MM.1S (cell line): ENCODE measurements around the gene UBFD1.

Source experiments
- DNase-seq: peaks from one replicate; pipeline ENCODE4 v3.0.0-alpha.2; 2015
- H2AFZ ChIP-seq: fragments of 300-600 bp; sonication (generic); 2 replicates; pipeline ENCODE4 v1.6.0; 2016; ENCODE audit warnings: antibody characterized with exemption, low read length
- H3F3A ChIP-seq: fragments of 300-600 bp; sonication (generic); 2 replicates; pipeline ENCODE4 v1.6.1; 2016; ENCODE audit warnings: mild to moderate bottlenecking, antibody characterized with exemption, low read length, moderate library complexity, mixed read lengths; ENCODE audit not compliant: insufficient read depth
- H3K27ac ChIP-seq: fragments of 300-600 bp; sonication (generic); 2 replicates; pipeline ENCODE4 v1.5.1; 2016; ENCODE audit warnings: mild to moderate bottlenecking, low read length
- H3K27me3 ChIP-seq: fragments of 300-600 bp; sonication (generic); replicated peaks from 2 replicates; pipeline ENCODE4 v1.6.0; 2016; ENCODE audit warnings: low read length; ENCODE audit not compliant: insufficient read depth
- H3K36me3 ChIP-seq: fragments of 300-600 bp; sonication (generic); replicated peaks from 2 replicates; pipeline ENCODE4 v1.6.1; 2016; ENCODE audit warnings: mild to moderate bottlenecking, low read length, mixed read lengths; ENCODE audit not compliant: insufficient read depth
- H3K4me1 ChIP-seq: fragments of 300-600 bp; sonication (generic); 2 replicates; pipeline ENCODE4 v1.6.1; 2016; ENCODE audit warnings: low read length, mixed read lengths
- H3K4me2 ChIP-seq: fragments of 300-600 bp; sonication (generic); 2 replicates; pipeline ENCODE4 v1.6.0; 2016; ENCODE audit warnings: low read depth, low read length
- H3K4me3 ChIP-seq: fragments of 300-600 bp; sonication (generic); 2 replicates; pipeline ENCODE4 v1.5.1; 2016; ENCODE audit warnings: low read length, mixed read lengths
- H3K79me2 ChIP-seq: fragments of 300-600 bp; sonication (generic); 2 replicates; pipeline ENCODE4 v1.6.1; 2016; ENCODE audit warnings: mixed run types, low read length, mixed read lengths
- H3K9ac ChIP-seq: fragments of 300-600 bp; sonication (generic); 2 replicates; pipeline ENCODE4 v1.6.1; 2016; ENCODE audit warnings: low read length, mixed read lengths
- H3K9me2 ChIP-seq: fragments of 300-600 bp; sonication (generic); replicated peaks from 2 replicates; pipeline ENCODE4 v1.6.1; 2016; ENCODE audit warnings: mild to moderate bottlenecking, low read length, mixed read lengths; ENCODE audit not compliant: insufficient read depth
- H3K9me3 ChIP-seq: fragments of 300-600 bp; sonication (generic); replicated peaks from 2 replicates; pipeline ENCODE4 v1.6.1; 2016; ENCODE audit warnings: mild to moderate bottlenecking, low read length, mixed read lengths; ENCODE audit not compliant: insufficient read depth
- H4K20me1 ChIP-seq: fragments of 300-600 bp; sonication (generic); 2 replicates; pipeline ENCODE4 v1.6.1; 2016; ENCODE audit warnings: mild to moderate bottlenecking, low read length, moderate library complexity, mixed read lengths; ENCODE audit not compliant: insufficient read depth
- EZH2 ChIP-seq: fragments of 300-600 bp; sonication (generic); optimal IDR thresholded peaks from 2 replicates; pipeline ENCODE3; 2017; ENCODE audit warnings: low read depth, mild to moderate bottlenecking, antibody characterized with exemption, low read length, mixed read lengths
- EZH2phosphoT487 ChIP-seq: fragments of 300-600 bp; sonication (generic); IDR thresholded peaks from 2 replicates; pipeline ENCODE4 v1.6.1; 2018; ENCODE audit warnings: antibody characterized with exemption, low read length
- TF ChIP-seq, protein P1 (sequence below): fragments of 300-600 bp; sonication (generic); IDR thresholded peaks from 2 replicates; pipeline ENCODE4 v1.5.1; 2016; ENCODE audit warnings: antibody characterized with exemption, low read length, mixed read lengths

The UBFD1 gene

DNA sequence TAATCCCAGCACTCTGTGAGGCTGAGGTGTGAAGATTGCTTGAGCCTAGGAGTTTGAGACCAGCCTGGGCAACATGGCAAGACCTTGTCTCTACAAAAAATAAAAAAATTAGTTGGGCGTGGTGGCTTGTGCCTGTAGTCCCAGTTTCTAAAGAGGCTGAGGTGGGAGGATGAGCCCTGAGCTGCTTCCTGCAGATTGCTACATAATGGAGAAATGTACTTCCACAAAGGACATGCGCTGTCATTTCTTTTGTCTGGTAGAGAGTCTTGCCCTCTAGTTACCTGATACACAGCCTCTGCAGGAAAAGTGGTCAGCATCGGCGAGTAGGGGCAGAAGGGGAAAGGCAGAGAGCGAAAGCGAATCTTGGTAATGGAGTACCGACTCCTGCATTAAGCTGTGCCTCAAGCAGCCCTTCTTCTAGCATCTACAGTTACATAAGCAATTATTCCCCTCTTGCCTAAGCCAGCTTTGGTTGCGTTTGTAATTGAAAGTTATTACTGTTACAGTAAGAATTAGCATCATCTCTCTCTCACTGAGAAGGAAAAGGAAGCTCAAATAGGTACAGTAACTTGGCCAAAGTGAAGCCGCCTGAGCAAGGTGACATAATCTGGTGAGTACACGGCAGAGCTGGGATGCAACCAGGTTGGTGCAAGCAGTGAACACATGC, 28.8 kb upstream of the UBFD1 start:
- H3K36me3 ChIP-seq = 0 out of 2 replicates have a peak, but pooled peaks cover 6% of the 10 kb centered on the region

DNA sequence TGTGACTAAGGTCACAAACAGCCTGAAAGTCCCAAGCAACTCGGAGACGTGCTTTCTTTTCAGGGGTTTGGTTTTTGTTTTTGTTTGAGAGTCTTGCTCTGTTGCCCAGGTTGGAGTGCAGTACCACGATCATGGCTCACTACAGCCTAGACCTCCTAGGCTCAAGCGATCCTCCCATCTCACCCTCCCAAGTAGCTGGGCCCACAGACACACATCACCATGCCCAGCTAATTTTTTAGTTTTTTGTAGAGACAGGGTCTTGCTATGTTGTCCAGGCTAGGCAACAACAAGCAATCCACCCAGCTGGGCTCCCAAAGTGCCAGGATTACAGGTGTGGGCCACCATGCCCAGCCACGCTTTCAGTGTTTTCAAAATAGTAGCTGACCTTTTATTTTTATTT, 27.5 kb upstream of the UBFD1 start:
- Histone ChIP-seq H3K9ac (no peak overlapping the region), H3K9me3 (no peaks in the 10 kb centered on the region), H3K27ac (no peak overlapping the region), H3K4me1 (no peaks in the 10 kb centered on the region), H3F3A (no peaks in the 10 kb centered on the region), H3K4me3 (no peak overlapping the region), H3K27me3 (no peaks in the 10 kb centered on the region), H4K20me1 (no peaks in the 10 kb centered on the region), H3K36me3 (peaks cover 13% of the 10 kb centered on the region; the same call in 1 of the 2 replicates), H3K4me2 (no peak overlapping the region), H2AFZ (no peak overlapping the region), H3K79me2 (0 out of 2 replicates have a peak, but pooled peaks cover 5% of the 10 kb centered on the region), H3K9me2 (no peaks in the 10 kb centered on the region)
- no peak for DNase-seq
- TF ChIP-seq EZH2phosphoT487 (no peak), EZH2 (no peak)
- TF ChIP-seq, protein P1, sequence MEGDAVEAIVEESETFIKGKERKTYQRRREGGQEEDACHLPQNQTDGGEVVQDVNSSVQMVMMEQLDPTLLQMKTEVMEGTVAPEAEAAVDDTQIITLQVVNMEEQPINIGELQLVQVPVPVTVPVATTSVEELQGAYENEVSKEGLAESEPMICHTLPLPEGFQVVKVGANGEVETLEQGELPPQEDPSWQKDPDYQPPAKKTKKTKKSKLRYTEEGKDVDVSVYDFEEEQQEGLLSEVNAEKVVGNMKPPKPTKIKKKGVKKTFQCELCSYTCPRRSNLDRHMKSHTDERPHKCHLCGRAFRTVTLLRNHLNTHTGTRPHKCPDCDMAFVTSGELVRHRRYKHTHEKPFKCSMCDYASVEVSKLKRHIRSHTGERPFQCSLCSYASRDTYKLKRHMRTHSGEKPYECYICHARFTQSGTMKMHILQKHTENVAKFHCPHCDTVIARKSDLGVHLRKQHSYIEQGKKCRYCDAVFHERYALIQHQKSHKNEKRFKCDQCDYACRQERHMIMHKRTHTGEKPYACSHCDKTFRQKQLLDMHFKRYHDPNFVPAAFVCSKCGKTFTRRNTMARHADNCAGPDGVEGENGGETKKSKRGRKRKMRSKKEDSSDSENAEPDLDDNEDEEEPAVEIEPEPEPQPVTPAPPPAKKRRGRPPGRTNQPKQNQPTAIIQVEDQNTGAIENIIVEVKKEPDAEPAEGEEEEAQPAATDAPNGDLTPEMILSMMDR = no peak

More for the DNA sequence above, 28.8 kb upstream of the UBFD1 start:
- H3K4me3 ChIP-seq = no peak overlapping the region
- H3K9me3 ChIP-seq = no peaks in the 10 kb centered on the region
- no peak overlapping the region for H3K4me2 ChIP-seq
- no peak overlapping the region for H3K27ac ChIP-seq
- H3K79me2 ChIP-seq = no peaks in the 10 kb centered on the region
- no peaks in the 10 kb centered on the region for H3F3A ChIP-seq
- H4K20me1 ChIP-seq = no peaks in the 10 kb centered on the region
- no peaks in the 10 kb centered on the region for H3K4me1 ChIP-seq
- no peak overlapping the region for H3K9ac ChIP-seq
- no peak for DNase-seq
- H3K9me2 ChIP-seq = no peaks in the 10 kb centered on the region
- TF ChIP-seq, protein P1 = no peak
- TF ChIP-seq EZH2 = no peak
- no peak overlapping the region for H2AFZ ChIP-seq
- no peaks in the 10 kb centered on the region for H3K27me3 ChIP-seq

DNA sequence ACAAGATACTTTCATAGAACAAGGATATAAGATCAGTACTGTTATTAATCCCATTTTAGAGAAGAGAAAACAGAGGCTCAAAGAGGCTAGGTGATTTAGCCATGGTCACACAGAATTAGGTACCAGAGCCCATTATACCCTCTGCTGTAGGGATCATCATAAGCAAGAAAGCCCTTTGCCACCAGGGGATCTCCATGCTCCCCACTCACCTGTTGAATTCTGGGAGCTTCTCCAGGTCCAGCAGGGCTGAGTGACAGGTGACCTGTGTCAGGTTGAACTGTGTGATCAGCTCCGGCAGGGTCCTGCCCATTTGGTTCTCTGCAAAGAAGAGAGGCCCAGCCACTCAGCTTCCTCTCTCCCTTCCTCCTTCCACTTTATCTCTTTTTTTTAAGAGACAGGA, 25.1 kb upstream of the UBFD1 start:
- H3K9me3 ChIP-seq = no peaks in the 10 kb centered on the region
- no peak overlapping the region for H3K4me2 ChIP-seq
- no peak for TF ChIP-seq EZH2
- no peak for TF ChIP-seq EZH2phosphoT487
- TF ChIP-seq, protein P1 = no peak
- H3K36me3 ChIP-seq = peaks cover 9% of the 10 kb centered on the region; the same call in 1 of the 2 replicates
- 0 out of 2 replicates have a peak, but pooled peaks cover 5% of the 10 kb centered on the region for H3K79me2 ChIP-seq
- no peak overlapping the region for H2AFZ ChIP-seq
- H3K9me2 ChIP-seq = no peaks in the 10 kb centered on the region
- no peak for DNase-seq
- no peaks in the 10 kb centered on the region for H3K27me3 ChIP-seq
- no peaks in the 10 kb centered on the region for H4K20me1 ChIP-seq
- no peak overlapping the region for H3K4me3 ChIP-seq
- H3K9ac ChIP-seq = no peak overlapping the region
- H3K27ac ChIP-seq = no peak overlapping the region
- no peaks in the 10 kb centered on the region for H3F3A ChIP-seq
- H3K4me1 ChIP-seq = no peaks in the 10 kb centered on the region
